Measurements from ENCODE around the gene C5orf22.
A peak's percentile ranks its signal among the peaks of the same experiment; 100 is the strongest.

The C5orf22 gene

GRCh38 chr5:31496891-31497290 lies 35.2 kb upstream of the C5orf22 start:
- TF ChIP-seq CTCF (IDR thresholded peaks at IDR 0.05) (no peak), ZFX (IDR thresholded peaks at IDR 0.05; ENCODE audit: borderline replicate concordance) (no peak)
- no peak overlapping the region for H3K27ac ChIP-seq

DNA sequence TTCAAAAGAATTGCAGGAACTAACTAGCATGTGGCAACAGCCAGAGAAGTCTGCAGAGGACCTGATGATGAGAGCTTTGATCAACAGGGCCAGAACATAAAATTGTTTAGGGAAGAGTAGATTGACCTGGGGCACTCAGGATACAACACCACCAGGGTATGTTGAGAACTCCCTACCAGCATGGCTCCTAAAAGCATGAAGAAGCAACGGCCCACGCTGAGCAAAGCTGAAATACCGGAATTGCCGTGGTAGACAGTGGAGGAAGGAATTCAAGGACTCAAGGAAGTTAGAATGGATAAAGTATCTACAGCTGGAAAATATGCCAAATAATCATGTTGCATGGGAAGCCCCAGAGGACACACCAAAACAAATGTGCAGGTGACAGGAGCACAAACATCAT lies 31.8 kb upstream of the C5orf22 start:
- no peak overlapping the region for H3K27ac ChIP-seq
- no peak for TF ChIP-seq ZFX (IDR thresholded peaks at IDR 0.05; ENCODE audit: borderline replicate concordance)

GRCh38 chr5:31502506-31502905 lies 29.6 kb upstream of the C5orf22 start:
- TF ChIP-seq ZFX (IDR thresholded peaks at IDR 0.05; ENCODE audit: borderline replicate concordance) = no peak
- TF ChIP-seq CTCF (IDR thresholded peaks at IDR 0.05) = no peak
- no peak overlapping the region for H3K27ac ChIP-seq

DNA sequence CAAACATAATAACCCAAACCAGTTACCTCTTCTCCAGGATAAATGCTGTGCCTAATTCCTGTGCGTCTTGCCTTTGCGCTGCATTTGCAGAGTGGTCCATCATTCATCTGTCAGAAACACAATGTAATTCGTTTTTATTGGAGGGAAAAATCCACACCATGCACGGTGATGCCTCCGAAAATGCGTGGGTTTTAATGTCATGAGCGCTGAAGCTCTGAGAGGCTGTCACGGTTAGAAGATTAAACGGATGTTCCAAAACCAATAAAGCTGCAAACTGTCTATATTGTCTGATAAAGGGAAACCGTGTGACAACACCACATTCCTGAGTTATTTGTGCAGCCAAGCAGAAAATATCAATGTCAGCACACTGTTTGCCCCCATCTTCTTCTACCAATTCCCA lies 27.6 kb upstream of the C5orf22 start:
- H3K27ac ChIP-seq = no peak overlapping the region
- TF ChIP-seq CTCF (IDR thresholded peaks at IDR 0.05) = no peak
- TF ChIP-seq ZFX (IDR thresholded peaks at IDR 0.05; ENCODE audit: borderline replicate concordance) = no peak

DNA sequence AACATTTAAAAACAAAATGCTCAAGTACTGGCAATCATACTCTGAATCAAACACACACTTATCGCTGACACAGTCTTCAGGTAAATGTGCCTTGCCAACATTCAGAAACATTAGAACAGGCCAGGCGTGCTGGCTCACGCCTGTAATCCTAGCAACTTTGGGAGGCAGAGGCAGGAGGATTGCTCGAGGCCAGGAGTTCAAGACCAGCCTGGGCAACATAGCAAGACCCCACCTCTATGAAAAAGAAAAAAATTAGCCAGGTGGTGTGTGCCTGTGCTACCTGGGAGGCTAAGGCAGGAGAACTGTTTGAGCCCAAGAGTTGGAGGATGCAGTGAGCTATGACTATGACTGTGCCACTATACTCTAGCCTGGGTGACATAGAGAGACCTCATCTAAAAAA lies 20.8 kb upstream of the C5orf22 start:
- no peak for TF ChIP-seq CTCF (IDR thresholded peaks at IDR 0.05)
- no peak for TF ChIP-seq ZFX (IDR thresholded peaks at IDR 0.05; ENCODE audit: borderline replicate concordance)
- H3K27ac ChIP-seq = no peak overlapping the region

- TF ChIP-seq ZFX (IDR thresholded peaks at IDR 0.05; ENCODE audit: borderline replicate concordance) (no peak), CTCF (IDR thresholded peaks at IDR 0.05) (no peak)
- no peak overlapping the region for H3K27ac ChIP-seq
These were observed 15.3 kb upstream of the C5orf22 start for GRCh38 chr5:31516802-31517201.

- no peak for TF ChIP-seq CTCF (IDR thresholded peaks at IDR 0.05)
- no peak overlapping the region for H3K27ac ChIP-seq
These were observed 9.1 kb upstream of the C5orf22 start for GRCh38 chr5:31523041-31523440.

DNA sequence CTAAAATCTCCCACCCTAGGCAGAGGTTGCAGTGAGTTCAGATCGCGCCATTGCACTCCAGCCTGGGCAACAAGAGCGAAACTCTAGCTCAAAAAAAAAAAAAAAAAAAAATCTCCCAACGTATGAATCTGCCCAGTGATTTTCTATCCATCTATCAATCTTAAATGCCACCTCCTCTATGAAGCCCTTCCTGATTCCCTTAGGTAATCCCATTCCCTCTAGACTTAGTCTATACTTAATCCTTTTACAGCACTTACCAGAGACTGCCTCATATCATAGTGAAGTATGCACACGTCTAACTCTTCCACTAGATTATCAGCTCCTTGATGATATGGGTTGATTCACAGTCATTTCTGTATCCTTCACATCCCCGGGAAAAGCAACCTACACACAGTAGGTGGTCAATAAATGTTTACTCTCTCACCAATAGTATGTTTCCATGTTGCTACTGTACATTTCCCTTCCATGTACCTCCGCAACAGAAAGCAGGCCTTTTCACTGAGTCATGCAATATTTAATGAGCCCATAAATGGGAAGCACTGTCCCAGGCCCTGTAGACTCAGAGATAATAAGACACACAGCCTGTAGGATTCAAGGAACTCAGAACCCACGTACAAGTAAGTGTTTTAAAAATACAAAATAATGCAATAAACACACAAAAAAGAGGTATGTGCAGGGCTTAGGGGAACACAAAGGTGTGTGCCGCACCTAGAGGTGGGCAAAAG lies 1.4 kb upstream of the C5orf22 start:
- peak overlapping the region; percentile 72 for H3K27ac ChIP-seq
- no peak for TF ChIP-seq CTCF (IDR thresholded peaks at IDR 0.05)
- TF ChIP-seq ZFX (IDR thresholded peaks at IDR 0.05; ENCODE audit: borderline replicate concordance) = no peak

All from 22Rv1 (cell line).